Upper lobe of left lung (tissue), 4 donors: ENCODE data around the gene IL9.

Experiments used
- EP300 ChIP-seq, 4 donors: sonication (generic); formaldehyde crosslinking; IDR thresholded peaks; one replicate each; pipeline ENCODE4 v1.5.1; 2017; ENCODE audit warnings: antibody characterized with exemption in 4 of 4, control low read depth in 2 of 4
- POLR2A ChIP-seq, 4 donors: fragments of 450-650 bp; IDR thresholded peaks; one replicate each; pipeline ENCODE4 v1.5.1; 2016 to 2017; ENCODE audit warnings: antibody characterized with exemption in 4 of 4, mild to moderate bottlenecking in 2 of 4
- POLR2AphosphoS5 ChIP-seq, 2 donors: sonication (generic); formaldehyde crosslinking; IDR thresholded peaks; one replicate each; pipeline ENCODE4 v1.5.1; 2017; ENCODE audit warnings: antibody characterized with exemption in 2 of 2
- TF ChIP-seq, protein P1 (sequence below), 6 experiments: fragments of 450-650 bp in 4 of 6; fragments of 200-600 bp in 2 of 6; sonication (generic) in 2 of 6; IDR thresholded peaks; one replicate each; pipeline ENCODE4 v1.5.1; 2016 to 2019; ENCODE audit warnings: antibody characterized with exemption in 6 of 6

DNA sequence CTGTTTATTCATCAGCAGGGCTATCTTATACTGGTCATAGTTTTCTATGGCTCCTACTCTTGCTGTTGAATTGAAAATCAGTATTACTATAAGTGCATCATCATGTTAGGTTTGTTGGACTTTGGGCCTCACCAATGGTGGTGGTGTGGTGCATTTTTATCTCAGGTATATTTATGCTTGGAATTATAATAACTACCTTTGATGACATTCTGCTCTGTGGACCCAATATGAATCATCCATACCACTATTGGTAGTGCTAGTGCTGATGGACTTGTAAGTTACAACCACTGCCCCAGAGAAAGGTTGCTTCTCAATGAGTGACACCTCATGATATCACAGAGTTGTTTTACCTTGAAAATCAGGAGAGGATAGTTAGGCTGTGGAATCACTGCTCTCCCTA lies 28.0 kb downstream of the IL9 start:
- TF ChIP-seq, protein P1, sequence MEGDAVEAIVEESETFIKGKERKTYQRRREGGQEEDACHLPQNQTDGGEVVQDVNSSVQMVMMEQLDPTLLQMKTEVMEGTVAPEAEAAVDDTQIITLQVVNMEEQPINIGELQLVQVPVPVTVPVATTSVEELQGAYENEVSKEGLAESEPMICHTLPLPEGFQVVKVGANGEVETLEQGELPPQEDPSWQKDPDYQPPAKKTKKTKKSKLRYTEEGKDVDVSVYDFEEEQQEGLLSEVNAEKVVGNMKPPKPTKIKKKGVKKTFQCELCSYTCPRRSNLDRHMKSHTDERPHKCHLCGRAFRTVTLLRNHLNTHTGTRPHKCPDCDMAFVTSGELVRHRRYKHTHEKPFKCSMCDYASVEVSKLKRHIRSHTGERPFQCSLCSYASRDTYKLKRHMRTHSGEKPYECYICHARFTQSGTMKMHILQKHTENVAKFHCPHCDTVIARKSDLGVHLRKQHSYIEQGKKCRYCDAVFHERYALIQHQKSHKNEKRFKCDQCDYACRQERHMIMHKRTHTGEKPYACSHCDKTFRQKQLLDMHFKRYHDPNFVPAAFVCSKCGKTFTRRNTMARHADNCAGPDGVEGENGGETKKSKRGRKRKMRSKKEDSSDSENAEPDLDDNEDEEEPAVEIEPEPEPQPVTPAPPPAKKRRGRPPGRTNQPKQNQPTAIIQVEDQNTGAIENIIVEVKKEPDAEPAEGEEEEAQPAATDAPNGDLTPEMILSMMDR (IDR thresholded peaks at IDR 0.05), result no peak
- no peak for TF ChIP-seq POLR2AphosphoS5 (IDR thresholded peaks at IDR 0.05)
- TF ChIP-seq EP300 (IDR thresholded peaks at IDR 0.05), result no peak
- no peak for TF ChIP-seq POLR2A (IDR thresholded peaks at IDR 0.05)
